Eye (tissue), 1 donor: Measurements from ENCODE around the gene DUS1L.

Experiments
- DNase-seq: peaks from one replicate; pipeline ENCODE4 v3.0.0-alpha.2; 2015

Gene DUS1L

DNA sequence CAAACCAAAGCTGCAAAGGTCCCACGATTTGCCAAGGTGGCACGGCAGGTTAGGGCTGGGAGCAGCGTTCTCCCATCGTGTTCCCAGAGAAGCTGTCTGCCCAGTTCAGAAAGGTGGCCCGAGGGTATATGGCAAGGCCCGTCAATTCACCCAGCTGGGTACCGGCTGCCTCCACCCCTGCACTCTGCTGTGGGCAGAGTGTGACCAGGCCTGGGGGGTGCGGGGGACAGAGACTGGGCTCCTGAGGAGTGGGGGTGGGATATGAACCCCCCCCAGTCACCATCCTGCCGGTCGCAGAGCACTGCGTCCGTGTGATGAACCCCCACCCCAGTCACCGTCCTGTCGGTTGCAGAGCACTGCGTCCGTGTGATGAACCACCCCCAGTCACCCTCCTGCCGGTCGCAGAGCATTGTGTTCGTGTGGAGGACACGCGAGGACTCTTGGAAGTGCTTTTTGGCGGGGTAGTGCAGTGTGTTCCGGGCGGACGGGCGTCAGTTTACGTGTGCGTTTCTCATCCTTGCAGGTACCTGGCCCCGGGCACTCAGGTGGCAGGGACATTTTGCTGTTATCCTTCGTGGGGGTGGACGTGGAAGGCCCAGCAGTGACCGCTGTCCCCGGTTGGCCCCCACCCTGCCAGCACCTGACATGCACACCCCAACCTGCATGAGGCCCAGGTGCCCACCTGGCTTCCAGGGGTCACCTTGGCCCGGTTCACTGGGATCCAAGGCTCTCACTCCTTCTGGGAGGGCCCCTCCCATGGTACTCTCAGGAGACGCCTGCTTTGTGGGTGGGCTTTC, 35.1 kb upstream of the DUS1L start:
- DNase-seq, result no peak

DNA sequence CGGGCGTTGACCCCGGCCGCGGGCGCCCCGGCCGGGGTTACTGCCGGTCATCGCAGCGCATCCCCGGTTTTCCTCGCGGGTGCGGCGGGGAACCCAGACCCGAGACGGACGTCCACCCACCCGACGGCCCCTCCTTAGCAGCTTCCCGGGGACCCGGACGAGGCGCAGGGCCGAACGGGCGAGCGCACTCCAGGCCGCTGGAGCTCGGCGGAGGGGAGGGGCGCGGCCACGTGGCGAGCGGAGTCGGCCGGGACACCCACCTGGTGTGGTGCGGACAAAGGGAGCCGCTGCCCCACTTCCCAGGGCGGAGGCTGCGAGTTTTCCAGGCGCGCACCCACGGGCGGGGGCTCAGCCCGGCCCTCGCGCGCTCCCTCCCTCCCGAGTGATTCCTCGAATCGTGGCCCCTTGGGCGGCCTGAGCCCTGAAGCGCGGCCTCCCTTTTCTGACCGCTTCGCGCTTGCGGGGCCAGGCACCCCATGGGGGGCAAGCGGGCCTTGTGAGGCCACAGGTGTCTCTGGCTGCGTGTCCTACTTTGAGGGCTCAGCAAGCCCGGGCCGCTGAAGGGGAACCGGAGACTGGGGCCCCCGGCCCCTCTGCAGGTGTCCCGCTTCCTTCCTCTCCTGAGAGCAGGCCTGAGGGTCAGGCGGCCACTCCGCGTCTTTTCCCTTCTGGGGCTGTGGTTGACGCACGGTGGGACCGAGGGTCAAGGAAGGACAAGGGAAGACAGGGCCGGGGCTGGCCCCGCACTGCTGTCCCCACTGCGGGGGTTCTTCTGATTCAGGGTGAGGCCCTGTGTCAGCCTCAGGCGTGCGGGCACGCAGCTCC, 33.5 kb upstream of the DUS1L start:
- DNase-seq, result no peak

DNA sequence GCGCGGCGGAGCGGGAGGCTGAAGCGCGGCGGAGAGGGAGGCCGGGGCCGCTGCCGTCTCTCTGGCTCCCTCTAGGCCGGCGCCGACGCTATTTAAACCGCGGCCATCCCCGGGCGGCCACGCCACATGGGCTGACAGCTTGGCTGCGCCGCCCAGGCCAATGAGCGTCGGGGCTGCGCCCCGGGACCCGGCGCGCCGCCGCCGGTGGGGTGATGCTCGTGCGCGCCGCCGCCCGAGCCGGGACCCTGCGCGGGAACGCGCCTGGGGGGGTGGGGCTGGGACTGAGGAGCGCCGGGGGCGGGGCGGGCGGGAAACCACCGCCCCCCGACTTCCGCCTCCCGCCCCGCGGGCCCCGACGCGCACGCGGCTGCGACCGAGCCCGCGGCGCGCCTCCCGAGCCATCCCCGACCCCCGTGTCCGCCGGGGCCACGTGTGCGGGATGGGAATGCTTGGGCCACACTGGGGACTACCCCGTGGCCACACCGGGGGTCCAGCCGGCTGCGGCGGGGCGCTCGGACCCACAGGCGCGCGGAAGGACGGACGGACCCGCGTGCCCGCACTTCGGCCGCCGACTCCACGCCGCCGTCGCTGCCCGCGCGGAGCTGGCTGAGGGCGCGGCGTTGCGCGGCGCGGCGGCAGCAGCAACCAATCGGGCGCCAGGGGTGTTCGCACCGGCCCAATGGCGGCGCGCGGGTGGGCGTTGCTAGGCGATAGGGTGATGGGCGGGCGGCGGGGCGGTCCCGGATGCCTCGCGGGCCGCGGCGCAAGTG, 32.8 kb upstream of the DUS1L start, which contains the start of gene FASN:
Gene FASN (minus strand): TSS at position 68 of the 770 bp plus-strand sequence. CDS start 1,791 bp downstream, outside the sequence.
- DNase-seq, result peak; percentile 97

DNA sequence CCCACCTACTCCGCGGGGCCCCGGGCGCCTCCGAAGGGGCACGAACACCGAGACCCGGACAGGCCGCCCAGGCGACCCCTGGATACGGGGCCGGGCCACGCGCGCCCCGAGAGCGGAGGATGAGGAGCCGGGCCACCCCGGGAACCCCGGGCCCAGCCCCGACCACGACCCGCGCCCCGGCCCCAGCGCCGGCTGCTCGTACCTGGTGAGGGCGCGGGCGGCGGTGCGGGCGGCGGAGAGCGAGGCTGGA, 32.2 kb upstream of the DUS1L start:
- DNase-seq, result no peak

DNA sequence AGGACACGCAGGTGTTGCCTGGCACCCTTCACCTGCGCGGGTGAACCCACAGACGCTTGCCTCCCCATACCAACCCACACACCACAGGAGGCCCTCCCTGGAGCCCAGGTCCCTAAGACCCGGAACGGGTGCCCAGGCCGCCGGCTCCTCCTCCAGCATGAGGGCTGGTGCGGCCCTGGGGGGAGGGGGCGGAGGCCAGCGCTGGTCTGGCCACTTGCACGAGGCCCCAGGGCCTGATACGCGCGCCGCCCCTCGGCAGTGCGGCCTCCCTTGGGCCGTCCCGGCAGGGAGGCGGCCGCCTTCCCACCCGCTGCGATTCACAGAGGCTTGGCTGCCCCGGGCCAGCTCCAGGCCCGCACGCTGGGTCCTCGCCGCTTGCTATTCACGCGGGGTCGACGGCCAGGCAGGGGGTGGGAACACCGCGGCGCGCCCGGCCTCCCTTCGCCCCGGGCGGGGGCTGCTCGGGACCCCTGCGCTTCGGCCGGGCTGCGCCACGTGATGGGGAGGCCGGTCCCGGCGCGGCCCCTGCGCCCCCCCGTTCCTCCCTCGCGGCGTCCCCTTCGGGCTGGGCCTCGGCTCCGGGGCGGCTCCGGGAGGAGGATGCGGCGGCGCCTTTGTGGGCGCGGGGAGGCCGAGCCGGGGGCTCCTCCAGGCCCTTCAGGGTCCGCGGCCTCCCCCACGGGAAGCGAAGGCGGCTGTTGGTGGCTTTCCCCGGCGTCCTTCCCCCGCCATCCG, 31.7 kb upstream of the DUS1L start:
- DNase-seq, result peak; percentile 60

DNA sequence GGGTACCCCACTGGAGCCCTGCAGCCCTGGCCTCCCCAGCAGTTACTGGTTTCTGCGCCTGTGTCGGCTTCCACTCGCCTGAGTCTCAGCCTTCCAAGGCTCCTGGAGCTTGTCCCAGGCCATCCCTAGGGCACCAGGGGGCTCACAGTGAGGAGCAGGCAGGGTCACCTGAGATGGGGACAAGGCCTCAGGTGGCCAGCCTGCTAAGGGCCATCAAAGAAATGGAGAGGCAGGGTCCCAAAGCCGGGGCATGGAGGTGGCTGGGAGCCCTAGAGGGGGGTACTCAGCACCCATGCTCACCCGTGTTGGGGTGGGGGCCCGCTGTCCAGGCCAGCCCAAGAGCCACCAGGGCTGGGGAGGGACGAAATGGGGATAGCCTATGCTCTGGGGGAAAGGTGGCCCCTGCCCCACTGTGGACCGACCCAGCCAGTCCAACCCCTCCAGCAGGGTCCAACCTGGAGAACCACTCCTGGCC, 31.1 kb upstream of the DUS1L start:
- DNase-seq, result no peak

DNA sequence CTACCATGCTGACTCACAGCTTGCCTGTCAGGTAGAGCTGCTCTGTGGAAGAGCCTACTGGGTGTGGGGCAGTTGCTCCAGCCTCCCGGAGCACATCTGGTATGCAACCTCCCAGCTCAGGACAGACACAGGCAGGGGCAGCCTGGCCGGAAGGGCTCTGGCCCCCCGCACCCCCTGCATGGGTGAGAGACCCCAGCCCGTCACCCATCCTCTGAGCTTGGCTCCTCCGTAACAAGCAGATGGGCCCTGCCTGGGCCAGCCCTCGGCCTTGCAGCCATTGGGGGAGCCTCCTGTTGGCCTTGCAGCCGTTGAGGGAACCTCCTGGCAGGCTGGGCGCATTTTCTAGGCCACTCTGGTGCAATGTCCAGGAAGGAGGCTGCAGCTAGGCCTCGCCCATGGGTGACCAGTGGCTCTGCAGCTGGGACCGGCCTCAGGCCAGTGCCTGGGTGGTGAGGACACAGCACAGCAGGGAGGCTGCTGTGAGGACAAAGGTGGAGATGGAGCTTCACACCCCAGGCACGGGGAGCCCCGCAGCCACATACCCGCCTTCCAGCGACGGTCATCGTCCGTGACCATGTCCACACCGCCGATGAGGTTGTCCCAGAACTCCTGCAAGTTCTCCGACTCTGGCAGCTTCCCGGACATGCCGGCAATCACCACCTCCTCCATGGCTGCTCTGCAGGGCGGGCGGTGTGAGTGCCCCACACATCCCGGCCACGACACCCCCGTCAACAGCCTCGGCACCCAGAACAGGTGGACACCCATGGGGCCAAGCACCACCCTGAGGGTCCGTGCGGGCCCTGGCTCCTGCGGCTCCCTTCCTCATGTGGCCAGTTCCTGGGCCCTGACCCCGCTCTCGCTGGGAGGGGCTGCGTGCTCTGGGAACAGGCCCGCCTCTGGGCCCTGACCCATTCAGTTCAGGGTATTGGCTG, 30.4 kb upstream of the DUS1L start:
- no peak for DNase-seq

DNA sequence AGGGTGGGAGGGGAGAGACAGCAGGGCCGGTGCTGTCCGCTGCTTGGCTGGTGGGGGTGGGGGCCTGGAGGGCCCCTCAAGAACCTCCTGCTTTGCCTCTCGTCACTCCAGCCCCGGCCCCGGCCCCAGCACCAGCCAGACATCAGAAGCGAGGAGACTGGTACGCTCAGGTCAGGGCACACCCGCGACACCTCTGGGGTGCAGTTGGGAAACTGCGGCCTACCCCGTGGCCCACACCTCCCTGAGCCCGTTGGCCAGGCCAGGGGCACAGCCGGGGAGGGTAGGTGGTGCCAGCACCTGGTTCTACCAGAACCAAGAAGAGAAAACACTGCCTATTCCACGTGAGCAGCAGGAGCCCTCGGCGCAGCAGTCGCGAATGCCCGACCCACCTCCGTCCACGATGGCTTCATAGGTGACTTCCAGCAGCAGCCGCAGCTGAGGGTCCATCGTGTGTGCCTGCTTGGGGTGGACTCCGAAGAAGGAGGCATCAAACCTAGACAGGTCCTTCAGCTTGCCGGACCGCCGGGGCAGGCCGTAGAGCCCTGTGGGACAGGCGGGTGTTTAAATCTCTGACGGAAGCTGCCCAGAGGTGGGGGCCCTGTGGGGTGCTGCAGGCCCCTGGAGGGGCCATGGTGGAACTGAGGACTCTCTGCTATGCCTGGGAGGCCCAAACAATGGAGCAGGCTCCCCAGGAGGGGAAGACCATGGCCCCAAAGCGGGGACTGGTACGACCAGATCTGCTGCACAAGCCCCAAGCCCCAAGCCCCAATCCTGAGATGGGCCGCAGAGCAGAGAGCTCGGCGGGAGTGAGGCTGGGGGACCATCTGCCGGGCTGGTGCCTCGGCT, 29.6 kb upstream of the DUS1L start:
- no peak for DNase-seq

DNA sequence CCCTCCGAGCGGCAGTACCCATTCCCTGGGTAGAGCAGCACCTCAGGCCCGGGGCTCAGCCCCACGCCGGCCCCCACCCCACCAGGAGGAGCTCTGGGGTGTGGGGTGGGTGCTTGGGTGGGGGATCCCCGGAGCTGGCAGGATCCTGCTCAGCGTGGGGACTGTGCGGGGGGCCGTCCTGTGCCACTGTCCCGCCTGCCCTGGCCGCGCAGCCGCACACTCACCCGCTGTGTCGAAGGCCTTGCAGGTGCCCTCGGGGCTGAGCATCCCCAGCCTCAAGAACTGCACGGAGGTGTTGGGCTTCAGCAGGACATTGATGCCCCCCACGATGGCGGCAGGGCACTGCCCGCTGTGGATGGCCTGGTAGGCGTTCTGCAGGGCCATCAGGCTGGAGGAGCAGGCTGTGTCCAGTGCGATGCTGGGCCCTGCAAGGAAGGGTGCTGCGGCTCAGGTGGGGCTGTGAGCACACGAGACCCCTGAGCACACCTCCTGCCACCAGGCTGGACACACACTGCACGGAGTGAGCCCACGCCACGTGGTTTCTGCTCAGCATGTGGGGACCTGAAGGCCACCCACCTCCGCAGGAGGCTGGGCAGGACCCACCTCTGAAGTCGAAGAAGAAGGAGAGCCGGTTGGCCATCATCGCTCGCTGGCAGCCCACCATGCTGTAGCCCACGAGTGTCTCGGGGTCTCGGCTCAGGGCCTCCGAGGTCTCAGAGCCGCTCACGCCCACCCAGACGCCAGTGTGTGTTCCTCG, 27.6 kb upstream of the DUS1L start:
- no peak for DNase-seq

DNA sequence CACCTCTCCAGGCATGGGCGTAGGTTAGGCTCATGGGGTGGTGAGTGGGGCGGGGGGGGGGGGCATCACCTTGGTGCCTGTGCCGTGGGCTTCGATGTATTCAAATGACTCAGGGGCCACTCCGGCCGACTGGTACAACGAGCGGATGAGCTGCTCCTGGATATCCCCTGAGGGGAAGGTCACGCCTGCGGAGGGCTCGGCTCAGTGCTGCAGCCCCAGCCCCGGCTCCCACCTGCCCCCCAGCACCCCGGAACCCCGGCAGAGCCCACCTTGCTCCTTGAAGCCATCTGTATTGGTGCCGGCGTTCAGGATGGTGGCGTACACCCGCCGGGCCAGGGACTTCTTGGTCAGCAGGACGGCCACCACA, 27.0 kb upstream of the DUS1L start:
- DNase-seq, result no peak

DNA sequence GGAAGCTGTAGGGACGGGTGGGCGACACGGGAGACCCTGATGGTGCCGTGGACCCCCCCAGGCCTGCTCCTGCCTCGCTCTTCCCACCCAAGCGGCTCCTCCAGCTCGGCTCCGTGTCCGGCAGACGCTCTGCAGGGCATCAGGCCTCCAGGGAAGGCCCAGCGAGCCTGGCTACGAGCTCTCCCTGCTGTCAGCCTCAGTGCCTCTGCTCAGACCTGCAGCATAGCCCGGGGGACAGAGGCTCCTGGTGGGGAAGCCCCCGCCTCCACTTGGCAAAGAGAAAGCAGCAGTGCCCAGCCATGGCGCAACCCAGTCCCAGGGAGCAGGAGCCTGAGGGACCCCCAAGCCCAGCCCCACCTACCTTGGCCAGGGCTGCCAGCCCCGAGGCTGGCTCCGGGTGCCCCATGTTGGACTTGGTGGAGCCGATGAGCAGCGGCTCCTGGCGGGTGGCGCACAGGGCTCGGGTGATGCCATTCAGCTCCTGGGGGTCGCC, 26.5 kb upstream of the DUS1L start:
- no peak for DNase-seq

DNA sequence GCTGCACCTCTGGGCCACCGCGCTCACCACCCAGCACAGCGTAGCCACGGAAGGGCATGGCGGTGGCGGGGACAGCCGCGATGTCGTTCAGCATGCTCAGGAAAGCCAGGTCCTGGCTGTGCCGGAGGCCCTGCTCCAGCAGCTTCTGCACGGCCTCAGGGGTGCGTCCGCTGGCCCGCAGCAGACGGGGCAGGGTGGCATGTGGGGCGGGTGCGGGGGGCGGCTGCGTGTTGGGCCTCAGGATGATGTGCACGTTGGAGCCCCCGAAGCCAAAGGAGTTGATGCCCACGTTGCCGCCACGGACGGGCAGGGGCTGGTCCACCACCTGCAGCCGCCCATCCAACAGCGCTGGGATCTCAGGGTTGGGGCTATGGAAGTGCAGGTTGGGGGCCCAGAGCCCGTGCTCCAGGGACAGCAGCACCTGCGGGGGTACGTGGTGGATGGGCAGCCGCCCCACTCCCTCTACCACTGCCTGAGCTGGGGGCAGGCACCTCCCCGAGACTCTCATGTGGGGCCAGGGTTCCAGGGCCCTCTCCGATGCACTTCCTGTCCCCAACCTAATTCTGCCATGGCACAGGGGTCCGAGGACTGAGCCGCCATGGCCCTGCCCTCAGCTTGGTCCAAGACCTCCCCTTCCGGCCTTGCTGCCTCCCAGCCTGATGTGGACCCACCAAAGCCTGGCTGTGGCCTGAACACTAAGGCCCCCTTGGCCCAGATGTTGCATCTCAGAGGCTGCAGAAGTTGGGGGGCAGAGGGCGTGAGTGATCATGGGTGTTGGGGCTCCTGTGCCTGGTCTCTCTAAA, 25.9 kb upstream of the DUS1L start:
- DNase-seq, result no peak

DNA sequence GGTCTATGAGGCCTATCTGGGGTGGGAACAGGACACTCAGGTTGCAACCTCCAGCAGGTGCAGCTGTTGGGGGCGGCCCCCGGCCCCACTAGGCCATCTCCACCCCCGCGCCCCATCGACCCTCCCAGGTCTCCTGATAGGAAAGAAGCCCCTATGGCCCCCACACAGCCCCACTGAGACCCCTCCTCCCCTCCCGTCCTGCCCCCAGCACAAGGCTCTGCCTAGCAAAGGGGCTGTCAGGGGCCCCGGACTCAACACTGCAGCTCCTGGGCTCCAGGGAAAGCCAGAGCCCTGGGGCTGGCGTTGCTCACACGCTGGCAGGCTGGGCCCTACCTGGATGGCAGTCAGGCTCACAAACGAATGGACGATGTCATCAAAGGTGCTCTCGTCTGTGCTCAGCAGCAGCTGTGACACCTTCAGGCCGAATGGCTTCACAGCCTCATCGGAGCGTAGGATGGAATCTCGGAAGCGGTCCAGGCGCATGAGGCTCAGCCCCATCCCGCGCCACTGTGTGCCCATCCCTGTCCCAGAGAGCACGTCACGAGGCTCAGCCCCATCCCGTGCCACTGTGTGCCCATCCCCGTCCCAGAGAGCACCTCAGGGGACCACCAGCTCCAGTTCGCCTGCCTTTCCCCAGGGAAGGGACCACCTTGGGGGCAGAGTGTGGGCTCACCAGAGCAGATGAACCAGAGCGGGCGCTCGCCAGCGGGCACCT, 25.1 kb upstream of the DUS1L start:
- no peak for DNase-seq

DNA sequence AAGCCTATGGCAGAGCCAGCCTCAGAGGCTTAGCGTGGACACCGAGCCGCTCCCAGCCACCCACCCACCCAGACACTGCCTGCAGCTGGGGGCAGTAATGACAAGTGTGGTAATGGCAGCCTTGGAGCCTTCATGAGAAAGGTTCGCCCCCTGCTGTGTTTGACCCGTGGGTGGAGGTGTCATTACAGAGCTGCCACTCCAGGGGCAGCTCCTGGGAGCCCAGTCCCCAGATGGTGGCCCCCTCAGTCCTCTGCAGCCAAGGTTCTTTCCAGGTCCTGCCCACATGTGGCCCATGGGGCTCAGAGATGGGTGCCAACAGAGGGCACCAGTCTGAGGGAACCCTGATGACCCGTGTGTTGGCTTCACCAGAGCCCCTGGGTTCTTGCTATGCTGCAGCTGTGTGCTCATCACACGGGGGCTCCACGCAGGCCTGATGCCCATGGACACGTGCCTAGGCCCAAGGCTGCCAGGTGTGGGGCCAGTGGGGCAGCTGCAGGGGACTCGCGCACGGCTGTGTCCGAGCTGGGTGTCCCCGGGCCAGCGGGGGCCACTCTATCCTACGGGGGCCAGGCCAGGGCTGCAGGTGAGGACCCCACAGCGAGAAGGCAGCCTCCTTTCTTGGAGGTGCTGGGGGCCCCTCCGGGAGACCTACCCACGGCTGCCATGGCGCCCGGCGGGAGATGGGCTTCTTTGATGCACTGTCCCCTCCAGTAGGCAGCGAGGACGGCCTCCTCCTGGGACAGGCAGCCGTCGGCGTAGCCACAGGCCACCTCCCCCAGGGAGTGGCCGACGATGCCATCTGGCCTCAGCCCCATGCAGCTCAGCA, 24.3 kb upstream of the DUS1L start:
- DNase-seq, result no peak

DNA sequence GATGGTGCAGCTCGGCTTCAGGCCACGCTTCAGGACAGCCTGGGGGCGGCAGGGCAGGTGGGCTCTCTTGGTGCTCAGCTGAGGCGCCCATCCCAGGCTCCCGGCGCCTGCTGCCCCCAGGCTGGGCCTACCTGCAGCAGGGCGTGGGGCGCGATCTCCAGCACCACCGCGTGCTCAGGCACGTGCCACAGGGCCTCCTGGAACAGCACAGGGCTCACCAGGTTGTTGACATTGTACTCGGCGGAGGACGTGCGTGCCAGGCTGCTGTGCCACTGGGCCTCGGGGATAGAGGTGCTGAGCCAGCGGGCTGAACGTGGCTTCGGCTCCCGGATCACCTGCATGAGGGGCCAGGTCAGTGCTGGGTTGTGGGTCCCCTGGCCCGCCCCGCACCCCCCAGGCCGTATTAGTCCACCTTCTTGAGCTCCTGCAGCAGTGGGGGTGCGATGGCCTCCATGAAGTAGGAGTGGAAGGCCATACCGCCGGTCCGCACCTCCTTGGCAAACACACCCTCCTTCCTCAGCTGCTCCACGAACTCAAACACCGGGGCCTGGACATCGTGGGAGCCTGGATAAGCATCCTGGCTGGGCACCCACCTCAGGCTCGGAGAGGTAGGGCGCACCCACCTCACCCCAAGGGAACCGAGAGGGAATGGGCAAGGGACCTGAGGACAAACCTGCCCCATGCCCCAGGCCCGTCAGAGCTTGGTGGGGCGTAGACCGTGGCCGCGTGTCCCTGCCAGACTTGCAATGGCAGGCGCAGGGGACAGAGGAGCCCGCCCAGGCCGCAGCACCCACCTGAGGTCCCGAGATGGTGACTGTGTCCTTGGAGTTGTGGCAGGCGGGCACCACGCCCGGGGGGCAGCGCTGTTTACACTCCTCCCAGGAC, 23.5 kb upstream of the DUS1L start:
- no peak for DNase-seq
